Activated CD4-positive, alpha-beta memory T cell treated with anti-CD3 and anti-CD28 coated beads for 36 hours (primary cell): ENCODE data around the gene CRYBG2. TPM values are rescaled to one million over a fixed set of nuclear protein-coding genes. Genes with fewer than 3 reads are reported as not detected.
A peak's percentile ranks its signal among the peaks of the same experiment; 100 is the strongest.
"Not testable (repeated sequence)": the region's sequence is repeated elsewhere in the genome, so short reads cannot be mapped to it uniquely, and the experiment has no call there.

Source experiments
- CTCF ChIA-PET: fragments of 350-600 bp; sonication (Branson Sonifier 250); formaldehyde crosslinking; loops from one replicate; lab custom pipeline; 2021; ENCODE audit warnings: antibody characterized with exemption, inconsistent platforms; lab: Charles Lee
- POLR2A ChIA-PET: fragments of 350-600 bp; sonication (Branson Sonifier 250); formaldehyde crosslinking; loops from one replicate; lab custom pipeline; 2021; ENCODE audit warnings: antibody characterized with exemption; lab: Charles Lee
- DNase-seq: peaks from one replicate; pipeline ENCODE4 v3.0.0-alpha.2; 2020
- H3K27ac Mint-ChIP-seq: one replicate; pipeline ENCODE4 v1.8.0; 2021; ENCODE audit warnings: mixed read lengths
- H3K27me3 Mint-ChIP-seq: one replicate; pipeline ENCODE4 v1.8.0; 2021; ENCODE audit warnings: mixed read lengths
- H3K36me3 Mint-ChIP-seq: one replicate; pipeline ENCODE4 v1.8.0; 2021; ENCODE audit warnings: mixed read lengths
- H3K4me1 Mint-ChIP-seq: one replicate; pipeline ENCODE4 v1.8.0; 2021; ENCODE audit warnings: low read depth, mixed read lengths
- H3K4me3 Mint-ChIP-seq: one replicate; pipeline ENCODE4 v1.8.0; 2021; ENCODE audit warnings: mild to moderate bottlenecking, mixed read lengths
- H3K9me3 Mint-ChIP-seq: one replicate; pipeline ENCODE4 v1.8.0; 2021; ENCODE audit warnings: mixed read lengths
- intact Hi-C: fragments of 100-400 bp; cut with micrococcal nuclease; formaldehyde crosslinking; loops from one replicate; pipeline ENCODE4 v1.15.1; 2023
- total RNA-seq, 2 experiments: library from RNA; stranded (reverse); gene quantifications; one replicate each; pipeline ENCODE4 v1.2.3, GENCODE V29; 2021

The CRYBG2 gene
- total RNA-seq, 2 experiments from 2014 or later = 1.3 to 1.6 TPM

GRCh38 chr1:26349188-26349876 is 4.6 kb downstream of the CRYBG2 start:
- DNase-seq = no peak
- Mint-ChIP-seq H3K4me1 (no peaks in the 10 kb centered on the region), H3K27me3 (no peaks in the 10 kb centered on the region), H3K9me3 (no peaks in the 10 kb centered on the region), H3K36me3 (no peaks in the 10 kb centered on the region), H3K4me3 (no peak overlapping the region), H3K27ac (no peak overlapping the region)
- POLR2A ChIA-PET = no interaction called here
- CTCF ChIA-PET = interaction anchor here (0.6 to 2.4 kb wide), 3 partner anchors 14 to 68 kb away, joined by 4 to 9 read pairs (median 4); no protein-coding TSS in a partner anchor
- intact Hi-C loops = no loop called here

- no peak overlapping the region for H3K4me3 Mint-ChIP-seq
- CTCF ChIA-PET = interaction anchor here (0.9 to 1.6 kb wide), 4 partner anchors 12 to 71 kb away, joined by 3 to 7 read pairs (median 4); no protein-coding TSS in a partner anchor
- intact Hi-C loops = no loop called here
- POLR2A ChIA-PET = no interaction called here
- DNase-seq = no peak
- no peaks in the 10 kb centered on the region for H3K36me3 Mint-ChIP-seq
- no peaks in the 10 kb centered on the region for H3K27me3 Mint-ChIP-seq
- H3K27ac Mint-ChIP-seq = no peak overlapping the region
- no peaks in the 10 kb centered on the region for H3K4me1 Mint-ChIP-seq
- H3K9me3 Mint-ChIP-seq = no peaks in the 10 kb centered on the region
Measured at GRCh38 chr1:26346274-26347033, 7.5 kb downstream of the CRYBG2 start.

GRCh38 chr1:26345718-26346117 is 8.2 kb downstream of the CRYBG2 start:
- no peaks in the 10 kb centered on the region for H3K4me1 Mint-ChIP-seq
- H3K9me3 Mint-ChIP-seq = no peaks in the 10 kb centered on the region
- no peaks in the 10 kb centered on the region for H3K27me3 Mint-ChIP-seq
- POLR2A ChIA-PET = no interaction called here
- H3K36me3 Mint-ChIP-seq = no peaks in the 10 kb centered on the region
- no peak for DNase-seq
- no peak overlapping the region for H3K4me3 Mint-ChIP-seq
- intact Hi-C loops = no loop called here
- CTCF ChIA-PET = interaction anchor here (1.4 kb wide), 1 partner anchor 71 kb away, joined by 5 read pairs; no protein-coding TSS in a partner anchor
- no peak overlapping the region for H3K27ac Mint-ChIP-seq

GRCh38 chr1:26344147-26344920 is 9.6 kb downstream of the CRYBG2 start:
- no peaks in the 10 kb centered on the region for H3K4me1 Mint-ChIP-seq
- no peaks in the 10 kb centered on the region for H3K27me3 Mint-ChIP-seq
- ChIA-PET CTCF (no interaction called here), POLR2A (no interaction called here)
- no peaks in the 10 kb centered on the region for H3K36me3 Mint-ChIP-seq
- H3K27ac Mint-ChIP-seq = no peak overlapping the region
- no peaks in the 10 kb centered on the region for H3K9me3 Mint-ChIP-seq
- no peak overlapping the region for H3K4me3 Mint-ChIP-seq
- DNase-seq = no peak
- intact Hi-C loops = no loop called here

- Mint-ChIP-seq H3K27me3 (no peaks in the 10 kb centered on the region), H3K36me3 (no peaks in the 10 kb centered on the region), H3K4me3 (no peak overlapping the region), H3K27ac (no peak overlapping the region), H3K9me3 (no peaks in the 10 kb centered on the region), H3K4me1 (peaks cover 3% of the 10 kb centered on the region)
- CTCF ChIA-PET = no interaction called here
- intact Hi-C loops = no loop called here
- POLR2A ChIA-PET = no interaction called here
- DNase-seq = no peak
Measured at GRCh38 chr1:26340047-26340481, 13.9 kb downstream of the CRYBG2 start.

GRCh38 chr1:26338670-26339069 is 15.3 kb downstream of the CRYBG2 start:
- Mint-ChIP-seq H3K9me3 (no peaks in the 10 kb centered on the region), H3K27me3 (no peaks in the 10 kb centered on the region), H3K27ac (no peak overlapping the region), H3K4me3 (no peak overlapping the region), H3K36me3 (no peaks in the 10 kb centered on the region), H3K4me1 (peaks cover 5% of the 10 kb centered on the region)
- CTCF ChIA-PET = interaction anchor here (1.0 to 1.3 kb wide), 2 partner anchors 17 to 63 kb away, joined by 3 to 5 read pairs; no protein-coding TSS in a partner anchor
- intact Hi-C loops = no loop called here
- DNase-seq = no peak
- POLR2A ChIA-PET = no interaction called here

- Mint-ChIP-seq H3K4me3 (peak overlapping the region; percentile 2), H3K36me3 (no peaks in the 10 kb centered on the region), H3K27ac (no peak overlapping the region), H3K27me3 (no peaks in the 10 kb centered on the region), H3K4me1 (peaks cover 5% of the 10 kb centered on the region), H3K9me3 (no peaks in the 10 kb centered on the region)
- no peak for DNase-seq
- CTCF ChIA-PET = interaction anchor here (1.0 to 1.3 kb wide), 2 partner anchors 16 to 62 kb away, joined by 3 to 5 read pairs; no protein-coding TSS in a partner anchor
- POLR2A ChIA-PET = no interaction called here
- intact Hi-C loops = no loop called here
Measured at GRCh38 chr1:26337625-26338024, 16.3 kb downstream of the CRYBG2 start.

- intact Hi-C loops = no loop called here
- no peak overlapping the region for H3K27ac Mint-ChIP-seq
- no peaks in the 10 kb centered on the region for H3K9me3 Mint-ChIP-seq
- no peaks in the 10 kb centered on the region for H3K27me3 Mint-ChIP-seq
- H3K4me3 Mint-ChIP-seq = peak overlapping the region; percentile 45
- peaks cover 5% of the 10 kb centered on the region for H3K4me1 Mint-ChIP-seq
- POLR2A ChIA-PET = no interaction called here
- CTCF ChIA-PET = interaction anchor here (2.2 kb wide), 2 partner anchors 16 to 61 kb away, joined by 8 read pairs; no protein-coding TSS in a partner anchor
- H3K36me3 Mint-ChIP-seq = no peaks in the 10 kb centered on the region
- no peak for DNase-seq
Measured at GRCh38 chr1:26337206-26337535, 16.8 kb downstream of the CRYBG2 start.

GRCh38 chr1:26336477-26337205 is 17.3 kb downstream of the CRYBG2 start:
- intact Hi-C loops = no loop called here
- peak; percentile 88 for DNase-seq
- Mint-ChIP-seq H3K9me3 (no peaks in the 10 kb centered on the region), H3K4me3 (peak overlapping the region; percentile 86), H3K27me3 (no peaks in the 10 kb centered on the region), H3K4me1 (peaks cover 5% of the 10 kb centered on the region), H3K36me3 (no peaks in the 10 kb centered on the region), H3K27ac (no peak overlapping the region)
- ChIA-PET CTCF (interaction anchor here (1.3 to 2.2 kb wide), 3 partner anchors 15 to 61 kb away, joined by 5 to 8 read pairs (median 8); no protein-coding TSS in a partner anchor), POLR2A (no interaction called here)

GRCh38 chr1:26335774-26336476 is 18.0 kb downstream of the CRYBG2 start:
- Mint-ChIP-seq H3K27ac (no peak overlapping the region), H3K4me1 (peaks cover 5% of the 10 kb centered on the region), H3K27me3 (no peaks in the 10 kb centered on the region), H3K9me3 (no peaks in the 10 kb centered on the region), H3K4me3 (peak overlapping the region; percentile 86), H3K36me3 (no peaks in the 10 kb centered on the region)
- ChIA-PET POLR2A (no interaction called here), CTCF (interaction anchor here (1.3 to 2.2 kb wide), 3 partner anchors 15 to 60 kb away, joined by 5 to 8 read pairs (median 8); no protein-coding TSS in a partner anchor)
- DNase-seq = no peak
- intact Hi-C loops = no loop called here

- DNase-seq, H3K27me3 Mint-ChIP-seq, H3K27ac Mint-ChIP-seq, POLR2A ChIA-PET, H3K9me3 Mint-ChIP-seq, H3K36me3 Mint-ChIP-seq, H3K4me3 Mint-ChIP-seq, H3K4me1 Mint-ChIP-seq, intact Hi-C loops: not testable (repeated sequence)
- CTCF ChIA-PET = interaction anchor here (0.6 kb wide), 1 partner anchor 82 kb away, joined by 3 read pairs; no protein-coding TSS in a partner anchor
Measured at GRCh38 chr1:26333312-26333711, 20.6 kb downstream of the CRYBG2 start.
